GM19324 (cell line): Measurements from ENCODE around the gene FHOD3.

Source experiments
- ATAC-seq: cut with Tn5 transposase; IDR thresholded peaks from one replicate; pipeline ENCODE4 v1.9.1; 2021; ENCODE audit warnings: mild to moderate bottlenecking, moderate library complexity; ENCODE audit not compliant: unreplicated experiment, low FRiP score

FHOD3 gene

DNA sequence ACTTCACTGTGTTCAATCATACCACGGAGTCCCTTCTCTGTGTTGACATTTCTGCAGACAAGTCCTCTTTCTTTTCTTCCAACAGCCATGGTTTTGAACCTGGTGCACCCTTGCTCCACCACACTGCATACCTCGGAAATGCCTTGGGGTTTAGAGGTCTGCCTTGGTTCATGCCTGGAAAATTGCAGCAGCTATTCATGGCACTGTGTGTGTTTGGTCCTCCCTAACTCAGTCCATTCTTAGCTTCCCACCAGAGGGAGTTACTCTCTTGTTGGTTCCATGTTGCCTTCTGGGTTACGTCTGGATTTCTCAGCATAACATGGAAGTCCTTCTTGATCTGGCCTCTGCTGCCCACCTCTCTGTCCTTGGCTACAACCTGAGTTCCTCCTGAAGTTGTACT is 206.0 kb downstream of the FHOD3 start:
- ATAC-seq: no peak

GRCh38 chr18:36504928-36505327 is 207.4 kb downstream of the FHOD3 start:
- no peak for ATAC-seq

DNA sequence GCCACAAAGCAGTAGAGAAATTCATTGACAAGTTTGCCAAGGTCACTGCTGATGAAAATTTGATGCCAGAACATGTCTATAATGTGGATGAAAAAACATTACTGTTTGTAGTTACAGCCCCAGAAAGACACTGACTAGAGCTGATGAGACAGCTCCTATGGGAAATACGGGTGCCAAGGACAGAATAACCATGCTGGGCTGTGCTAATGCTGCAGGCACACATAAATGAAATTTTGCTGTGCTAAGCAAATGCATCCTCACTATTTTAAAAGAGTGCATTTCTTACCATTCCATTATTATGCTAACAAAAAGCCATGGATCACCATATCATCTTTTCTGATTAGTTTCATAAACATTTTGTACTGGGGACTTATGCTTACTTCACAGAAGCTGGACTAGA is 208.2 kb downstream of the FHOD3 start:
- ATAC-seq: no peak

DNA sequence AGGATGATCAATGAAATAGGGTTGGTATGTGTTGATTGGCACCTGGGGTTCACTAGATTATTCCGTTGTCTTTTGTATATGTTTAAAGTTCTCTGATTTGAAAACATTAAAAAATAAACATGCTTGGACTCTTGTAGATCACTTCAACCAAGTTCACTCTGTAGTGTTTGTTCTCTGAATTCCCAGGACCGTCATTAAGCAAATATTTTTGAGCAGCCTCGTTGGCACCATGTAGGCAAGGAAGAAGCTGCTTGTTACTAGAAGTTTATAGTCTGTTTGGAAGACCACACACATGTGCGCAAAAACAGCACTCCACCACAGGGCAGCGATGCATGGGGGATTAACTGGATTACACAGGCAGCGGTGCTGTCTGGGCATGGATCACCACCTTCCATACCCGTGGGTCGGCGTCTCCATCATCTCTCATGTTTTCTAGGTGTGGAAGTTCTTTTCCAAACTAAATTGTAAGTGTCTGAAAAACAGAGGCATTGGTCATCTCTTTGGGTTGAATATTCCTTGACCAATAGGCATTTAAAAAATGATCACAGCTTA is 212.2 kb downstream of the FHOD3 start:
- ATAC-seq: no peak

GRCh38 chr18:36511791-36512352 is 214.4 kb downstream of the FHOD3 start:
- no peak for ATAC-seq

- no peak for ATAC-seq
Measured at GRCh38 chr18:36513556-36513955, 216.0 kb downstream of the FHOD3 start.

DNA sequence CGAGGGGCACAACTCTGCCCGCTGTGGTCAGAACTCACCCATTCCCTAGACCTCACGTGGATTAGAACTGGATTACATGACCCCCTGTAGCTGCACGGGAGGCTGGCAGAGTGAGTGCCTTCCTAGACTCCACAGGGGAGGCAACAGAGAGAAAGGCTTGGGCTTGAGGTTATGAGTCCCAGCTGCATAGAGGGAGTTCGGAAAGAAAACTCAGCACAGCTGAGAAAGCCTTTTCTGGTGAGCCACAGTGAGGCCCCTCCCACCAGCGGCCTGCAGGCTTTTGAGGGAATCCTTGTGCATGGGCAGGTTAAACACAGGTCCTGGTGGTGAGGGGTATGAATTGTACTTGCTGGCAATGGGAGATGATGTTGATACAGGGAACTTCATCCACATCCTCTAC is 217.3 kb downstream of the FHOD3 start:
- ATAC-seq: no peak

GRCh38 chr18:36516258-36516657 is 218.7 kb downstream of the FHOD3 start:
- no peak for ATAC-seq

GRCh38 chr18:36516726-36517125 is 219.2 kb downstream of the FHOD3 start:
- ATAC-seq: no peak

- ATAC-seq: no peak
Measured at GRCh38 chr18:36518839-36519238, 221.3 kb downstream of the FHOD3 start.

- ATAC-seq: no peak
Measured at GRCh38 chr18:36519358-36519757, 221.8 kb downstream of the FHOD3 start.

DNA sequence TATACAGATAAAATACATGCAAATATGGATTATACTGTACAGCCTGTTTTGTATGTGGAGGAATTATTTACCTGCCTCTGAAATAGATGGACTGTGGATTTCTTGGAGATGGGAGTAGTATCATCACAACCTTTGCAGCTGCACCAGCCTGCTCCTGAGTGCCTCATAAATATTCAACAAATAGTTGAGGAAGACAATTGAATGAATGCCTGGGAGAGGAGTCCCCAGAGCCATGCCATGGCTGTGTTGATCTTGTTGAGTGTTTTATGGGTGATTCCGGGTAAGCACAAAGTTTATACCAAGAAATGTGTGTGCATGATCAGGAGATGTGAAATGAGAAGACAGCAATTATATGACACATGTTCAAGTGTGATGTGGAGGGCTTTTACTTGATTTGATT is 225.0 kb downstream of the FHOD3 start:
- no peak for ATAC-seq

DNA sequence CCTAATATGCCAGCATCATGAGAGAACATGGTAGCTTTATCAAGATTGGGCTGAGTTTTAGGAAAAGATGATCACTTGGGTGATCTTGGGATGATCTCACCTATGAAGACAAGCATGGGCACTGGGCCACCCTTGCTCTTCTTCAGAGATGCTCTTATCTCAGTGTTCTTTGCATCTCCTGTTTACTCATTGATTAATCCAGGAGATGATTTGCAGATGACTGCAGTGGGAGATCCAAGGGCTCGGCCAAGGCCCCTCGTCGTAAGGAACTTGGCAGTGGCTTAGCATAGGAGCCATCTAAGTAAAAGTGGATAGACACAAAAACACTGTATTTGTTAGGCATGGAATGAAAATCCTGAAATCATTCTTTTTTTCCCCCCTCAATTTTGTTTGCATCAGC is 228.4 kb downstream of the FHOD3 start:
- no peak for ATAC-seq

- ATAC-seq: no peak
Measured at GRCh38 chr18:36526611-36527010, 229.1 kb downstream of the FHOD3 start.

DNA sequence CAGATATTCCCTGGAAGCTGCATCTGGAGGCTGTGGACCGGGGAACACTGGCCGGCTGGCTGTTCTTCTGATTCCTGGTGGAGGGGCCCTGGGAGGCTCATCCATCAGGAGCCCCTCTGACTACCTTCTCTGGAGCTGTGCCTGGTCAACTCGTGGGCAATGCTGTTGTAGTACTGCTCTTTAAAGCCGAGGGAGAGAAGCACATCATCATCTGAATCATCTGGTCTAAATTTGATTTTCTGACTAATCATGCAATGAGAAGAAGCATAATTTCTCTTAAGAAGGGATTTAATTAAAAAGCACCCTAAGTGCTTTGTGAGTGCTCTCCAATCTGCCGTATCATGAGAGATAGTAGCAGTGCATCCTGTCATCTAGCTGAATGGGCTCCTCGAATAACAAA is 229.5 kb downstream of the FHOD3 start:
- ATAC-seq: no peak

GRCh38 chr18:36527740-36528455 is 230.4 kb downstream of the FHOD3 start:
- no peak for ATAC-seq

DNA sequence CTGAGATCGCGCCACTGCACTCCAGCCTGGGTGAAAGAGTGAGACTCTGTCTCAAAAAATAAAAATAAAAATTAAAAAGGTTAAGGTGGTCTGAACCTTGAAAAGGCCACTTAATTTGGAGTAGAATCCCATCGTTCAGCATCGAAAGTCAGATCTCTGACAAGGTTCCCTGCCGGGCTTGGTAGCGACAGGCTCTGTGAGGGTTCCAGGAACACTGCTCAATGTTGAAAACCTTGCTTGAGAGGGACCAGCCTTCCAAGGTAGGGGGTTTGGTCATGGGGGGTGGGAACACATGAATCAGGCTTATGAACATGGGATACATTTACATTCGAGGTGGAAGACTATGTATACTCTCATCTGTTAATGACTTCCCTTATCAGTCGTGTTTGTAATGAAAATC is 232.2 kb downstream of the FHOD3 start:
- ATAC-seq: no peak

- no peak for ATAC-seq
Measured at GRCh38 chr18:36530676-36531405, 233.3 kb downstream of the FHOD3 start.

DNA sequence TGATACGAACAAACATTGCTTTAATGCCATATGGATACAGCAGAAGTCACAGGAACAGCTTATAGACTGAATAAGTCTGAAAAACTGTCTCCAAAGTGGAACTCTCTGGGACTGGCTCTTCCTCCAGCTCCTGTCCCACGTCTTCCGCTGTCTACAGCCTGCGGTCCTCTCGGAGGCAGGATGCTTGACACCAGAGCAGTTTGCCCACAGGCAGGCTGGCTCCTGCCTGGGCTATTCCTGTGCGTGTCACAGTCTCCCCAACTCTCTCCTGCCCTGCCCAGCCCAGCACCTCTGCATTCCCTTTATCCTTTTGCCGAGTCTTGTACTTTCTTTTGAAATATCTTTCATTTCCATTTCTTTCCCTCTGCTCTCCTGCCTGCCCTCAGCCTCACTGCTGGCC is 234.1 kb downstream of the FHOD3 start:
- ATAC-seq: no peak

DNA sequence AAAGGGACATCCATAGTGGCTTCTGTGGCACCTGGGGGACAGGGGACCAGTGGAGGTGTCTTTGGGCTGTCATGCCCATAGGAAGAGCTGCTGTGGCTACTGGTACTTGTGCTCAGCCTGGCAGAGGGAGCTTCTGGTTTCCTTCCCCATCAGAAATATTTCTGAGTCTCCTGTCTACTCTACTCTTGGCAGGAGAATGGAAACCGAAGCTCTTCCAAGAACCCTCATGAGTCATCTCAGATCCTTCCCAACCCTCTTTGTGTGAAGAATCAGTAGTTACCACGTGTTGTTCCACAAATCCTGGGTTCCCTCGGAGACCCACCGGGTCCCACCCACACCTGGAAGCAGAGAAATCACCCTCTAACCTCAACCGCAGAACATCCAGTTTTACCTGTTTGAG is 234.9 kb downstream of the FHOD3 start:
- no peak for ATAC-seq

DNA sequence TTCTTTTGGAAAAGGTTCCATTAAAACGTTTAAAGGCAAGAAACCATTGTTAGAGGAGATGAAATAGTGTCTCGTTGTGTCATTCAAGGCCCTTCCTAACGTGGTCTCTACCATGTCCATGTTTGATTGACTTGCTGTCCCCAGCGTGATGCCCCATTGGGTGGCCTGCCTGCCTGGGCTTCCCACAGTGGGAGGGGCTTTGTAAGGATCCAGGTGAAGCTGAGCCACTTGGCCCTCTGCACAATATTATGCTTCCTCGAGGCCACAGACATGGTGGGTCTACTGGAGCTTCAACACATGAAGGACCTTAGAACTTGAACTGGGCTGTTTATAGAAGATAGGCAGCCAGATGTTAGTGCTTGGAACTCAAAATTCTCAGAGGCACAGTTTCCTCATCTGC is 235.3 kb downstream of the FHOD3 start:
- no peak for ATAC-seq
